Measurements from ENCODE around the gene MFSD6. TPM values are rescaled to one million over a fixed set of nuclear protein-coding genes. Genes with fewer than 3 reads are reported as not detected.

The MFSD6 gene
- total RNA-seq, 4 donors from 2014 or later, result 40.4 to 184 (median 119) TPM

GRCh38 chr2:190446750-190447516, 38.8 kb downstream of the MFSD6 start:
- no peaks in the 10 kb centered on the region for H3K9me3 ChIP-seq
- H3K27me3 ChIP-seq, result no peaks in the 10 kb centered on the region
- no peak overlapping the region for H3K27ac ChIP-seq
- no peak overlapping the region for H3K4me3 ChIP-seq
- peaks cover 0 to 14% (median 0%) of the 10 kb centered on the region in 4 donors for H3K4me1 ChIP-seq
- no peaks in the 10 kb centered on the region for H3K36me3 ChIP-seq
- no peak for TF ChIP-seq POLR2A (IDR thresholded peaks at IDR 0.05)
- TF ChIP-seq CTCF (IDR thresholded peaks at IDR 0.05), result no peak
- DNase-seq, result no peak

GRCh38 chr2:190447766-190448165, 39.6 kb downstream of the MFSD6 start:
- no peak for DNase-seq
- no peaks in the 10 kb centered on the region for H3K36me3 ChIP-seq
- H3K4me3 ChIP-seq, result no peak overlapping the region
- peaks cover 0 to 14% (median 0%) of the 10 kb centered on the region in 4 donors for H3K4me1 ChIP-seq
- no peak overlapping the region for H3K27ac ChIP-seq
- H3K27me3 ChIP-seq, result no peaks in the 10 kb centered on the region
- no peaks in the 10 kb centered on the region for H3K9me3 ChIP-seq
- TF ChIP-seq CTCF (IDR thresholded peaks at IDR 0.05) (no peak), POLR2A (IDR thresholded peaks at IDR 0.05) (no peak)

- no peak for DNase-seq
- no peaks in the 10 kb centered on the region for H3K36me3 ChIP-seq
- TF ChIP-seq POLR2A (IDR thresholded peaks at IDR 0.05) (no peak), CTCF (IDR thresholded peaks at IDR 0.05) (no peak)
Measured at GRCh38 chr2:190449925-190450324, 41.8 kb downstream of the MFSD6 start.

GRCh38 chr2:190450363-190450762, 42.2 kb downstream of the MFSD6 start:
- H3K4me3 ChIP-seq, result no peak overlapping the region
- DNase-seq, result no peak
- H3K4me1 ChIP-seq, result peaks cover 0 to 5% (median 0%) of the 10 kb centered on the region in 4 donors
- H3K9me3 ChIP-seq, result no peaks in the 10 kb centered on the region
- H3K36me3 ChIP-seq, result no peaks in the 10 kb centered on the region
- no peak overlapping the region for H3K27ac ChIP-seq
- H3K27me3 ChIP-seq, result no peaks in the 10 kb centered on the region
- TF ChIP-seq CTCF (IDR thresholded peaks at IDR 0.05) (no peak), POLR2A (IDR thresholded peaks at IDR 0.05) (no peak)

More at GRCh38 chr2:190449925-190450324, 41.8 kb downstream of the MFSD6 start:
- H3K27me3 ChIP-seq, result no peaks in the 10 kb centered on the region
- no peaks in the 10 kb centered on the region for H3K9me3 ChIP-seq
- no peak overlapping the region for H3K27ac ChIP-seq
- no peak overlapping the region for H3K4me3 ChIP-seq
- peaks cover 0 to 5% (median 0%) of the 10 kb centered on the region in 4 donors for H3K4me1 ChIP-seq

GRCh38 chr2:190451561-190452176, 43.5 kb downstream of the MFSD6 start:
- Histone ChIP-seq H3K9me3 (no peaks in the 10 kb centered on the region), H3K4me3 (no peak overlapping the region), H3K4me1 (no peaks in the 10 kb centered on the region), H3K36me3 (no peaks in the 10 kb centered on the region), H3K27me3 (no peaks in the 10 kb centered on the region), H3K27ac (no peak overlapping the region)
- DNase-seq, result no peak
- TF ChIP-seq CTCF (IDR thresholded peaks at IDR 0.05), result no peak
- TF ChIP-seq POLR2A (IDR thresholded peaks at IDR 0.05), result no peak

Measured in Peyer's patch (tissue), 4 donors.